Fibroblast of skin of left biceps (primary cell): ENCODE data around the gene CHMP1B.
"Not testable (repeated sequence)": the region's sequence is repeated elsewhere in the genome, so short reads cannot be mapped to it uniquely, and the experiment has no call there.

ENCODE experiments used
- DNase-seq, 2 experiments: peaks; one replicate each; pipeline ENCODE4 v3.0.0-alpha.2; 2013; ENCODE audit warnings: low read depth in 2 of 2

The CHMP1B gene

DNA sequence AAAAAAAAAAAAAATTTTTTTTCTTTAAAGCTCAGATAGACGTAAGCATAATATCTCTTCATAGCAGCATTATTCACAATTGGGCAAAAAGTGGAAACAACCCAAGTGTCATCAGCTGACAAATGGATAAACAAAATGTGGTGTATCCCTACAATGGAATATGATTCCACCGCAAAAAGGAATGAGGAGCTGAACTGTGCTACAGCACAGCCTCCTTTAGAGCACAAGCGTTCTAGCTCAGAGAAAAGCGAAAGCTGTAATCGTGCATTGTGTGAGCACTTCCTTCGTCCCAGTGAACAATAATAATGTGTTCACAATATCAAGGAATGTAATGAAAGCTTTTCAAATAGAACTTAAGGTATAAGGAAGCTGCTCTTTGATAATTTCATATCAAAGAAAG is 11.7 kb upstream of the CHMP1B start:
- DNase-seq = no peak

DNA sequence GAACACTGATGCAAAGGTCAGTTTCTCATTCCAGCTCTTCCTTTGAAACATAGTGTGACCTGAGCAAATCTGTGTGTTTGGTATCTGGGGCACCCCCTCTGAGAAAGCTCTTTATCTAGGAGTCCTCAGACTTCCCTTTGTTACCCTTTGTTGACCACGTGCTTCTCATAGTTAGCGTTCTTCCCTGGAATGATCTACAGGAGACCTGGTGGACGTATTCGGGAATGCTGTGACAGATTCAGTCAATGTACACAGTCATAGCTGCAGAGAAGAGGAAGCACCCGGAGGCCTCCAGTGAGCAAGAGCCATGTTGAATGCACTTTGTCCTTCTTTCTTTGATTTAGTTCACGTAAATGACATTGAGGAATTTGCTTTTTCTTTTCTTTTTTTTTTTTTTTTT is 10.7 kb upstream of the CHMP1B start:
- DNase-seq = no peak

DNA sequence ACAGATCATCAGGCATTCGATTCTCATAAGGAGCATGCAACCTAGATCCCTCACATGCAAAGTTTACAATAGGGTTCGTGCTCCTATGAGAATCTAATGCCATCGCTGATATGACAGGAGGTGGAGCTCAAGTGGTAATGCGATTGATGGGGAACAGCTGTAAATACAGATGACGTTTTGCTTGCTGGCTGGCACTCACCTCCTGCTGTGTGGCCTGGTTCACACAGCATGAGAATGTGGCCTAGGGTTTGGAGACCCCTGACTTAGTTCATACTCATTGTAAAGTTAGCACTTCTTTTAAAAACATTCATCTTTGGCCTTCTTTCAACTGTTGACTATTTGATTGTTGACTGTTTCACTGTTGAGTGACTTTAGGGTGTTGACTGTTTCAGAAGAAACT is 8.7 kb upstream of the CHMP1B start:
- no peak for DNase-seq

DNA sequence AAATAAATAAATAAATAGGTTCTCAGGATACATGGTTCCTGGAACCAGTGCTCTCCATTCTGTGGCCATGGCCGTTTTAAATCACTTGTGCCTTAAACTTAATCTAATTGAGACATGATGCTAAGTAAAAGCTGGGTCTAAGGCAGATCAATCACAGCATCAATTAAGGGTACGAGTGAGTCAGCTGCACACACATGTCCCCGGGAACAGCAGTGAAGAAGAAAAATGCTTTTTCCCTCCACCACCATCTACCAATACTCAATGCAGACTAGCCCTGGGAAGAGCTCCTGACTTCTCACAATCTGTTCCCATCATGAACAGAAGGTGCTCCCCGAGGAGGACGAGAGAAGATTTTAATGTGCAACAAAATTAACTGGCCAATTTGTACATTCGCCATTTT is 6.8 kb upstream of the CHMP1B start:
- no peak for DNase-seq

DNA sequence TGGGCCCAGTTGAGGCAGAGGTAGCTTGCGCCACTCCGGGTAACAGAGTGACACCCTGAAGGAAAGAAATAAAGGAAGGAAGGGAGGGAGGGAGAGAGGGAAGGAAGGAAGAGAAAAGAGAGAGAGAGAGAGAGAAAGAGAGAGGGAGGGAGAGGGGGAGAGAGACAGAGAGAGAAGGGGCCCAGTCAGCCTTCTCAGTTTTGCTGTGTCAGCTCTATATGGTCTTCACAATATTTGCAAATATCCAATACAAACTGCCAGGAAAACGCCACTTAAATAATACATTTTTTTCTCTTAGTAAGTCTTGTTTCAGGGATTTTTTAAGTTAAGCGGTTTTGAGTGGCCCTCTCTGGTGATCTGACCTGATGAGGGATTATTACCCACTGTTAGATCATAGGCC is 5.6 kb upstream of the CHMP1B start:
- DNase-seq = no peak

DNA sequence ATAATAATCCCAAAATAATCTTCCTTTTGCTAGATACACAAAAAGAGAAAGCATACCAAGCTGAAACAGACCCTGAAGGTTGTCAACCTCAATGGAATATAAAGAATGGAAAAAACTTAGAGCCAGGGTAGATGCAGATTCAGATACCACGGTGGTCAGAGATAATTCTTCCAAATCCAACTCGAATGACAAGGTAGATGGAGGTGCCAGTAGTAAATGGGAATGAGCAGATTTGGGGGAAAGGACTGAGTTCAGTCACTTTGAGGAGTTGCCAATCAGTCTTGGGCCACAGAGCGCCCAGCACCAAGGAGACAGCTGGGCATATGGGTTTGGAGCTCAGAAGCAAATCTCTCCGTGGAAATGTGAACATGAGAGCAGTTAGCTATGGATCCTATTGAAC is 3.4 kb upstream of the CHMP1B start:
- DNase-seq = no peak

DNA sequence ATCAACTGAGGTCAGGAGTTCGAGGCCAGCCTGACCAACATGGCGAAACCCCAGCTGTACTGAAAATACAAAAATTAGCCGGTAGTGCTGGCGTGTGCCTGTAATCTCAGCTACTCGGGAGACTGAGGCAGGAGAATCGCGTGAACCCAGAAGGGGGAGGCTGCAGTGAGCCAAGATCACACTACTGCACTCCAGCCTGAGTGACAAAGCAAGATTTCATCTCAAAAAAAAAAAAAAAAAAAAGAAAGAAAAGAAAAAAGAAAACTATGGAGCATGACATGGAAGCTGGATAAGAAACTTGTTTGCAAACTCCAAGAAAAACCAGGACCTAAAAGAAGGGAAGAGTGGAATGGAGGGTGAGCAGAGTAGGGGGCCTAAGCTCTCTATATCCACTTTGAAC is 1.9 kb upstream of the CHMP1B start:
- no peak for DNase-seq

DNA sequence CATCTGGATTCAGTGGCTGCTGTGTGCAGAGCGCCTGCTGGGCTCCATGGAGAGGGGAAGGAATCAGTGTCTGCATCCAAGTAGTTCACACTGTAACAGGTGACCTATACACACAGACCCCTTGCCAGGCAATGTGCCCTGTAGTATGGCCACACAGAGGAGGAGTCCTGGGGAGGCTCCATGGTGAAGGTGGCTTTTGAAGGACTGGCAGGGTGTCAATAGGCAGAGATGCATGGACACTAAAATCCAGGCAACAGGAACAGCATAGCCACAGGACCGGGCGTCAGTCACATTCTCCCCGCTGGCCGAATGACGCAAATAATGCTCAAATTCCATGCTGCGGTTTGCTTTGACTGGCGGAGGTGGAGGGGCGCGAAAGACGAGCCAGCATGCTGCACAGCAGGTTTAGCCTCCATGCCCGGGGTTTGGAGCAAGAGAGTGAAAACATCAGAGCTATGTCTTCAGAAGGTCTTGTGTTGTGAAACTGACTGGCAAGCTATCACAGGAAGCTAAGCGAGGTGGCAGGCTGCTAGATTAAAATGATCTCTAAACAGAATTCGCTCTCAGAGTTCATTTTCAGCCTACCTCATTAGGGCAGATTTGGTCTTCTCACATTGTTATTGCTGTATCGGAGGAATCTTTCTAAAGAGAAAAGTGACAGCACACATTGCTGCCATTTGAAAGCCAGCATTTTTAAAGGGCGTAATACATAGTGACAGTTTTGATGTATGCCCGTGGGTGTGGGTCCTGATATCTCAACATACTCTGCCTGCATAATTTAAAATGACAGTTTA is 1.2 kb upstream of the CHMP1B start:
- DNase-seq = peak; percentile 64 to 71

DNA sequence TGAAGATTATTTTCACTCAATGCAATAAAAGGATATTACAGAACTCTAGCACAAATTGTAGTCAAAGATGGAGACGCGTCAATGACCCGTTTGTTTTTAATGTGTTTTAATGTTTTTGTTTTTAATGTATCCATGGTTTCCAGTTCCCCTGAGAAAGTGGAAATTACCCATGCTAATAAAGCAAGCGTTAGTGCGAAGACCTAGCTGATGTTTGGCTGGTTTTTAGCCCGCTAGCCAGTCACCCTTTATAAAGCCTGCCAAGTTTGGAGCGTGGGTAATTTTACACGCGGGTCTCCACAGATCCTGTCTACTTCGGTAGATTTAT is 430 bp upstream of the CHMP1B start:
- DNase-seq = no peak

DNA sequence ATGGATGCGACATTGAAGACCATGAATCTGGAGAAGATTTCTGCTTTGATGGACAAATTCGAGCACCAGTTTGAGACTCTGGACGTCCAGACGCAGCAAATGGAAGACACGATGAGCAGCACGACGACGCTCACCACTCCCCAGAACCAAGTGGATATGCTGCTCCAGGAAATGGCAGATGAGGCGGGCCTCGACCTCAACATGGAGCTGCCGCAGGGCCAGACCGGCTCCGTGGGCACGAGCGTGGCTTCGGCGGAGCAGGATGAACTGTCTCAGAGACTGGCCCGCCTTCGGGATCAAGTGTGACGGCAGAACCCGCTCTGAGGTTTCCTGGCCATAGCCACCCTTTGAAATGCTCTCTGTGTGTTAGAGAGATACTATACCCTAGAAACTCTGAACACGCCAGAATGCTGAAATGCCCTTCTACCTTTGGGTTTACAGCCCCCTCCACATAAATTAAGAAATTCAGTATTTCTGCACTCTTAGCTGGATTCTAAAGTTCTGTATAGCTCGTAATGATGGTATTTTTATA is 659 bp downstream of the CHMP1B start:
- no peak for DNase-seq

DNA sequence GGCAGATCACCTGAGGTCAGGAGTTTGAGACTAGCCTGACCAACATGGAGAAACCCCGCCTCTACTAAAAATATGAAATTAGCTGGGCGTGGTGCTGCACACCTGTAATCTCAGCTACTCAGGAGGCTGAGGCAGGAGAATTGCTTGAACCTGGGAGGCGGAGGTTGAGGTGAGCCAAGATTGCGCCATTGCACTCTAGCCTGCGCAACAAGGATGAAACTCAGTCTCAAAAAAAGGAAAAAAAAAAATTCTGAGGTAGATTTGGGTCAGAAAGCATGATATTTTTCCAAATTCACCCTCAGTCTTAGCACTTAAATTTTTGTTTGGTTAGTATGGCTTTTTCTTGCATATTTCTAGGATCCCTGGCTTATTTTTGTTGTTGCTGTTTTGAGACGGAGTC is 3.3 kb downstream of the CHMP1B start:
- not testable (repeated sequence) for DNase-seq

DNA sequence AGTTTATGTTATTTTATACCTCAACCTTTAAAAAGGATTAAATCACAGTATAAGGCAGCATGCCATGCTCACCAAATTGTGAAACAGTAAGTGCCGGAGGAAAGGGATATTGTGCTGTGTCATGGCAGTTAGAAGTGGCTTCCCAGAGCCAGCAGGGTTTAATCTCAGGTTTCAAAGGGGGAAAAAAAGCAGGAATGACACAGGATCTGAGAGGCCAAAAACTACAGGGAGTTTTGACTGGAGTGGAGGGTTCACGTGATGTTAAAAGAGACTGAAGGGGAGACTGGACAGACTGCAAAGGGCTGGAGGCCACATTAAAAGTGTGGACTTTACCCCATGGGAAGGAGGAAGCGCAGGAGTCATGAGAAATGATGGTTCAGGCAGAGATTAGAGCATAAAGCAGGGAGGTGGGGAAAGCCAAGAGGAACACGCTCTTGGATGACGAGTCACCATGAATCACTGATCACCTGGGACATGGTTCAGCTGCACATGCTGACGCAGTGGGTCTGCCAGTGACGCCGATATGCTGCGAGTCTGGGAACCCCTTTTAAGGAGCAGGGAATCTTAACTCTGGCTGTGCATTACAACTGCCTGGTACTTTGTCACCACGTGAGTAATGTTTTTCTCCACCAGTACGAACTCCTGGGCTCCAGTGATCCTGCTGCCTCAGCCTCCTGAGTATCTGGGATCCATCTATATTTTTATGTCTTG is 6.1 kb downstream of the CHMP1B start:
- peak; percentile 80 to 84 for DNase-seq

DNA sequence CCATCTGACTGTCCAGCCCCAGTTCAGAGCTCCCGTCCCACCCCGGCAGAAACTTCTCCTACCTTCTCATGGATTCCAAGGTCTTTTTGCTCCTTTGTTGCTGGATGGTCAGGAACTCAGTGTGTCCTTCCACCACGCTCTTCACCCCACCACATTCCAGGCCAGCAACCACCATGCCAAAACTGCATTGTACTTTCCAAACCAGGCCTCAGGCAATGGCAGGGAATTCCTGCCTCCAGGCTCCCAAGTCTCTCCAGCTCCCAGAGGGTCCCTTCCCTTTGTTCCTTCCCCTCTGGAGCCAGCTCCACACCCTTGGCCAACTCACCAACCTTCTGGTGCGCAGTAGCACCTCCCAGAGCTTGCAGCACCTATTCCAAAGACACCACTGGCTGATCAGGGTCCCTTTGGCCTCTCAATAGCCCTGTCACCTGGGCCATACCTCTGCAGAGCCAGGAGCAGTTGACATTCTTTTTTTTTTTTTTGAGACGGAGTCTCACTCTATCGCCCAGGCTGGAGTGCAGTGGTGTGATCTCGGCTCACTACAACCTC is 8.1 kb downstream of the CHMP1B start:
- DNase-seq = no peak

DNA sequence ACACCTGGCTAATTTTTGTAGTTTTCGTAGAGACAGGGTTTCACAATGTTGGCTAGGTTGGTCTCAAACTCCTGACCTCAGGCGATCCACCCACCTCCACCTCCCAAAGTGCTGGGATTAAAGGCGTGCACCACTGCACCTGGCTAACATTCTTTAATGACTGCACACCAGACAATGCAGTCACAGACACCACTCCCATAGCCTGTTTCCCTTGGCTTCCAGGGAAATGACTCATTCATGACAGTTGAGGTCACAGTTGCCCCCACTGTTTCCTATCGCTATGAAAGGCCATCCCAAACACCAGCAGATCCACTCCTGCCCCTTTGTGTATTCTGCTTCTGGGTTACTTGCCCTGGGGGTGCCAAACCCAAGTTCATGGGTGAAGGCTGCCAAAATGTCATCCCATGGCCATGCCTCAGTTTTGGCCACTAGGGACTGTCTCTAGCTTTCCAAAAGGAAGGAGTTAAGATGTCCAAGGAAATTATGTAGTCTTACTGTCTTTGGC is 8.7 kb downstream of the CHMP1B start:
- DNase-seq = no peak

DNA sequence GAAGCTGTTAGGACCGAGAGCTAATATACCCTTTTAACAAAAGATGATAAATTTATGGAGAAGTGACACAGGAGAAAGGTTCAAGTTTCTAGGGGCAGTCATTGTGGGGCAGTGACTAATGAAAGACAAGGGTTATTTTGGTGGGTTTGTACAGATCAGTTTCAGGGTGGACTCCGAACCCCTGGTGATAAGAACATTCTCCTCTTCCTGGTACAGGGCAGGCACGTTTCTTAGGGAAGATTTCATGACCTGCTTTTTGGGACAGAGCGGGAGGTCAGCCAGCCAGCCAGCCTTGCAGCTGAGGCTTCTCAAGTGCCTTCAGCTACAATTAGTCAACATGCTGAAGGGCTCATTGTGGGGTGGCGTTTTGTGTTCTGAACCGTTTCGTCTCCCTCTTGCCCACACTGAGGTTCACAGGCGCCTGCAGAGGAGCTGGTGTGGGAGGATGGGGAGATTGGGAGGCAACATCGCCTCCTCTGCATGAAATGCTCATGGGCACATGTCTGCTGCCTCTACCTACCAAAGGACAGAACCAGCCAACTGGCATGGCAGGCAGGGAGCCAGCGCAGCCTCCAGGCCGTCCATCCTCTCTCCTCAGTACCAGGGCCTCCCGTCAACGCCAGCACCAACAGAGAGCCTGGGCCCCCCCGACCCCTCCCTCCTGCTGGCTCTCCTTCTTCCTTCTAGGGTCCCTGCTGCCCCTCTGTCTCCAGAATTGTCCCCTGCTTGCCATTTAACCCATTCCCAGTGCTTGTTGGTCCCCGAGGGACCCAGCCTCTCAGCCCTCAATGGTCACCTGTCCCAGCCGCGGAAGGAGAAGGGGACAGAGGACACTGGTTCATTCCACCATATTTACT is 9.6 kb downstream of the CHMP1B start:
- DNase-seq = no peak

DNA sequence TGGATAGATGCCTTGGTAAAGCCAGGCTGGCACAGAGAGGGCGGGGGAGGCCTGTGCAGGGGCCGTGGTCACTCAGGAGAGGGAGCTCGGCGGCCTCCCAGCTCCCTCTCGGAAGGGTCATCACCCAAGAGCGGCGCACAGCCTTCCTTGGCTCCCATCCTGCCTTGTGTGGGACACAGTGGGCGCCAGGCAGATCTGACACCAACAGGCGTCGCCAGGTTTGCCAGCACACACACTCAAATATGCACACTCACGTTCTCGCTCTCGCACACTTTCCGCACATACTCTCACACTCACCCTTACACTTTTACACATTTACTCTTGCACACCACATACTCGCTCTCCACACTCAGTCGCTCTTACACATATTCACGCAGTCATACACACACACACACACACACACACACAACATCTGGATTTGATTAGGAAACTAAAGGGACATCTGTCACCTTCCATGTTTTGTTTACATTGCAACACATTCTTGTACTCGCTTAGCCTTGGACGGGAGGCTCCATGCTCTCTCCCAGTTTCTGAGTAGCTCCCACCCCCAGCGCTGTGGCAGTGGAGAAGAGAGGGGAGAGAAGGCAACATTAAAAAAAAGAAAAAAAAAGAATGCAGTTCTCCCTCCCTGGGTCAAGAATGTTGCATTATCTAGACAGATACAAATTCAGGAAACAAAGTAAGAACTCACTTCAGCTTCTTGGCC is 10.5 kb downstream of the CHMP1B start:
- peak in 1 of 2 experiments; percentile 19 for DNase-seq

DNA sequence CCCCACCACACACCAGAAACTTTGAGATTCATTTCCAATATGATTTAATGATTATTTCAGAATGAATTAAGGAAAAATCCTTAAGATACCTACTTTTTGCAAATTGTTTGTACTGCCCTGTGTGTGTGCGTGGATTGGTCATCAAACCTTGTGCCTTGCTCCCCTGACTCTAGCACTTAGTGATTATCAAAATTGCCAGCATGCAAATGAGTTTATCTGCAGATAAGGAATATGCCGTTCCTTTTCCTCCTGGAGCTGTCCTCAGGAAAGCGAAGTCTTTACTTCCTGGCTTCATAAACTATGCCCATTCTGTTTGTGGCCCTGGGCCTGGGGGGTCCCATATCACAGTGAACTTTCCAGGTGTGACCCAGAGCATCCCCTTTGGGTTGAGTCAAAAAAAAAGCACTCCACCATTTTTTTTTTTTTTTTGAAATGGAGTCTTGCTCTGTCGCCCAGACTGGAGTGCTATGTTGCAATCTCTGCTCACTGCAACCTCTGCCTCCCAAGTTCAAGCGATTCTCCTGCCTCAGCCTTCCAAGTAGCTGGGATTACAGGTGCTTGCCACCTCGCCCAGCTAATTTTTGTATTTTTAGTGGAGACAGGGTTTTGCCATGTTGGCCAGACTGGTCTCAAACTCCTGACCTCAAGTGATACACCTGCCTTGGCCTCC is 11.4 kb downstream of the CHMP1B start:
- no peak for DNase-seq

DNA sequence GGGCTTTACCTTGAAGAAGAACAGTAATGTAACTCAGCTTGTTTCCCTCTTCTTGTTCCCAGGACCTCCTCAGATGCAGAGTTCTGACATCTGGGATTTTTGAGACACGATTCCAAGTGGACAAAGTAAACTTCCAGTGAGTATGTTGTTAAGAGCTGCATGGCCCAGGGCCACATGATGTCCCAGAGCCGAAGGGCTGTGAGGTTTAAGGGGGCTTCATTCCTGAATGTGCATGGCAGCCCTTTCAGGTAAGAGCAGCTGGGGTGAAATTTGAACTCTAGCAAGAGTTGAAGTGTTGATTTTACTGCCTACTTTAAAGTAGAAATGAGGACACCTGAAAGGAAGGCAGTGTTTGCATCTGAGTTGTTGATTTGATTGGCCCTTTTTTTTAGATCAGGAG is 13.3 kb downstream of the CHMP1B start:
- no peak for DNase-seq

DNA sequence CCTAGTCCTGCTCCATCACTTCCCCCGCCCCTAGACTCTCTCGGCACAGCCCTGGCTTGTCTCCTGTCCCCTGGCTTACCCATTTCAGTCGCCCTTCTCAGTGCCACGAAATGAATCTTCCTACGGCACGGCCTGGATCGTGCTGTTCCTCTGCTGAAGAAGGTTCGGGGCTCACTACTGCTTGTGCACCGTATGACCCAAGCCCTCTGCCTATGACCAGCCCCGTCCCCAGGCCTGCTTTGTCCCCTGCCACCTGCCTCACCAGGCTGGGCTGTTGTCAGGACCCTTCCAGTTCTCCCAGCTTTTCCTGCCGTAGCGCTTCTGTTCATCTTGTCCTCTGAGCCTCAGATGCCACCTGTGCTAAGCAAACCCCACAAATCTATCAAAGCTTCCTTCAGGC is 13.9 kb downstream of the CHMP1B start:
- no peak for DNase-seq

DNA sequence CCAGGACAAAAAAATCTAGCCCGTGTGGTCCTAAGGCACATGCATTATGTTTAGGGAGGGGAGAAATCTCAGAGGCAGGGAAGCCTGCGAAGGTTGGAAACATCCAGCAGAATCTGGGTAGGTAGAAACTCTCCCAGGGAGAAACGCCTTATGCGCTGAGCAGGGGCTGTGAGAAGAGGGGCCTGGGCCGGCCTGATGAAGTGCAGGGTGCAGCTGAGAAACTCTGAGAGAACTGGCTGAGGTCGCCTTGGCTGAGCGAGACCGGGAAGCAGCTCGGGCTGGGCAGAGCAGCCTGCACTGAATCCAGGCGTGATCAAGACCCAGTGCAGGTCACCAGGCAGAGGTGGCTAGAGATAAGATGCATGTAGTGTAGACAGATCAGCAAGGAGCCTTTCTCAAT is 15.1 kb downstream of the CHMP1B start:
- DNase-seq = no peak

DNA sequence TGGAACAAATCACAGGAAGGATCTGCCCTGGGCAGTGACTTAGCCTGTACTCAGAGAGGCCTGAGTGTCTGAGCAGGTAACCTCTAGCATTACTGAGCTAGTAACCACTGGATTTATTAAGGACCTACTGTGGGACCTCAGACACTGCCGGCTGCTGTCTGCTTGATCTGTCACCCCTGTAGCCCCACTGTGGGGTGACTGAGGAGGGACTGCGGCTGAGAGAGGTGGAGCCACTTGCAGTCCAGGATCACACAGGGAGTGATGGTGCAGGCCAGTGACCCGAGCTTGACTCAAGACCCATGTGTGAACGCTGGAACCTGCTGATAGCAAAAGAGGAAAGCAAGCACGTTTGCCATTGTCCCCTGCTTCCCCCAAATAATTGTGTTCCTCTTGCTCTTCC is 15.6 kb downstream of the CHMP1B start:
- no peak for DNase-seq
